K562 (cell line): ENCODE measurements around the gene ELOVL5. TPM values are rescaled to one million over a fixed set of nuclear protein-coding genes. Genes with fewer than 3 reads are reported as not detected.

Experiments
- BRD9 ChIP-seq: fragments of 450-650 bp; IDR thresholded peaks from 2 replicates; pipeline ENCODE4 v1.6.1; 2018; ENCODE audit warnings: low read depth; ENCODE audit not compliant: partially characterized antibody
- BRF1 ChIP-seq: IDR thresholded peaks from 3 replicates; pipeline ENCODE4 v1.6.1; 2011; ENCODE audit warnings: borderline replicate concordance, mild to moderate bottlenecking; ENCODE audit not compliant: insufficient read length; ENCODE audit errors: extremely low read depth
- CTBP1 ChIP-seq: fragments of 450-650 bp; IDR thresholded peaks from 2 replicates; pipeline ENCODE4 v1.6.1; 2016; ENCODE audit warnings: borderline replicate concordance
- E2F8 ChIP-seq: fragments of 450-650 bp; IDR thresholded peaks from 2 replicates; pipeline ENCODE4 v1.7.1; 2018; ENCODE audit warnings: mild to moderate bottlenecking, low read depth; ENCODE audit not compliant: partially characterized antibody
- ELF2 ChIP-seq: fragments of 250-450 bp; sonication (Bioruptor Pico); IDR thresholded peaks from 2 replicates; pipeline ENCODE4 v1.5.0; 2021; ENCODE audit warnings: mild to moderate bottlenecking
- HES1 ChIP-seq: fragments of 450-650 bp; IDR thresholded peaks from 2 replicates; pipeline ENCODE4 v1.6.1; 2016; ENCODE audit warnings: low read depth, mild to moderate bottlenecking, moderate library complexity
- KDM1A ChIP-seq, 2 experiments: fragments of 450-650 bp; IDR thresholded peaks; 2 replicates each; pipeline ENCODE4 v1.6.1; 2016; ENCODE audit warnings: mild to moderate bottlenecking in 2 of 2
- KLF10 ChIP-seq: fragments of 250-450 bp; sonication (Bioruptor Pico); IDR thresholded peaks from 2 replicates; pipeline ENCODE4 v1.6.1; 2021; ENCODE audit warnings: matching md5 sums
- MAFG ChIP-seq: fragments of 450-650 bp; conservative IDR thresholded peaks from 2 replicates; pipeline ENCODE4 v1.6.1; 2016; ENCODE audit warnings: missing genetic modification characterization, missing compliant biosample characterization
- NFRKB ChIP-seq: fragments of 450-650 bp; IDR thresholded peaks from 2 replicates; pipeline ENCODE4 v1.6.1; 2016; ENCODE audit warnings: low read depth
- RBM22 ChIP-seq: fragments of 200-400 bp; formaldehyde crosslinking; IDR thresholded peaks from 2 replicates; pipeline ENCODE4 v1.6.1; 2018; ENCODE audit warnings: low read length, low read depth; ENCODE audit not compliant: poor library complexity, severe bottlenecking
- RHOXF2B ChIP-seq: fragments of 250-450 bp; sonication (Bioruptor Pico); conservative IDR thresholded peaks from 2 replicates; pipeline ENCODE4 v1.5.1; 2021
- SREBF1 ChIP-seq: fragments of 150-350 bp; IDR thresholded peaks from 2 replicates; pipeline ENCODE4 v1.6.1; 2014; ENCODE audit warnings: antibody characterized with exemption, low read depth, low read length, borderline replicate concordance
- TAF1 ChIP-seq: IDR thresholded peaks from 2 replicates; pipeline ENCODE4 v1.6.1; 2011; ENCODE audit warnings: mild to moderate bottlenecking, low read length, moderate library complexity; ENCODE audit not compliant: insufficient read depth, control insufficient read depth, severe bottlenecking; ENCODE audit errors: extremely low read depth
- ZBTB43 ChIP-seq: sonication (generic); formaldehyde crosslinking; IDR thresholded peaks from 2 replicates; pipeline ENCODE4 v1.8.0; 2023; ENCODE audit warnings: mild to moderate bottlenecking, missing genetic modification reagents
- ZBTB49 ChIP-seq: sonication (generic); formaldehyde crosslinking; IDR thresholded peaks from 2 replicates; pipeline ENCODE4 v1.8.0; 2022; ENCODE audit warnings: missing genetic modification reagents, mild to moderate bottlenecking, borderline replicate concordance
- ZNF133 ChIP-seq: fragments of 250-450 bp; sonication (Bioruptor Pico); IDR thresholded peaks from 2 replicates; pipeline ENCODE4 v1.4.0; 2020; ENCODE audit warnings: mild to moderate bottlenecking
- ZNF174 ChIP-seq: fragments of 250-450 bp; sonication (Bioruptor Pico); IDR thresholded peaks from 2 replicates; pipeline ENCODE4 v1.4.0; 2020; ENCODE audit warnings: mild to moderate bottlenecking
- ZNF583 ChIP-seq: fragments of 250-450 bp; sonication (Bioruptor Pico); IDR thresholded peaks from 2 replicates; pipeline ENCODE4 v1.4.0; 2020
- ZNF589 ChIP-seq: fragments of 200-800 bp; sonication (Bioruptor generic); IDR thresholded peaks from 2 replicates; pipeline ENCODE4 v1.6.1; 2016; ENCODE audit warnings: low read depth, missing genetic modification characterization, missing compliant biosample characterization
- ZNF639 ChIP-seq, 2 experiments: fragments of 200-800 bp in 1 of 2; sonication (Bioruptor generic) in 1 of 2; sonication (generic) in 1 of 2; formaldehyde crosslinking in 1 of 2; IDR thresholded peaks in 1 of 2; conservative IDR thresholded peaks in 1 of 2; 2 replicates each; pipeline versions ENCODE4 v1.5.0 to v1.6.1; 2016 to 2020; ENCODE audit warnings: missing compliant biosample characterization in 1 of 2, missing genetic modification characterization in 1 of 2, missing genetic modification reagents in 1 of 2
- ZSCAN32 ChIP-seq: fragments of 450-650 bp; formaldehyde crosslinking; IDR thresholded peaks from 2 replicates; pipeline ENCODE4 v1.4.0; 2020; ENCODE audit warnings: mild to moderate bottlenecking, moderate library complexity
- polyA plus RNA-seq, 8 experiments: library from polyadenylated mRNA; depleted of rRNA in 4 of 8; stranded (reverse) in 5 of 8; unstranded in 3 of 8; fragments of >200 nt; fragmentation: Nextera tagmentation in 2 of 8; fragmentation: Illumina TruSeq in 1 of 8; extraction: Ambion mirVana in 2 of 8; extraction: Trizol in 1 of 8; gene quantifications; 2 replicates each; pipeline versions ENCODE4 v1.2.1 to v1.2.3, GENCODE V29; 2011 to 2014; ENCODE audit warnings: inconsistent platforms in 1 of 8, missing spikeins in 1 of 8
- total RNA-seq, 7 experiments: library from RNA; depleted of rRNA in 6 of 7; stranded (reverse); fragments of >200 nt in 6 of 7; fragmentation: Illumina TruSeq in 2 of 7; extraction: Trizol in 2 of 7; gene quantifications; 2 replicates each; pipeline versions ENCODE4 v1.2.1 to v1.2.3, GENCODE V29; 2011 to 2021; ENCODE audit warnings: low replicate concordance in 1 of 7

ELOVL5 gene
- total and polyA plus RNA-seq, 9 of the 15 experiments (the other 6 are each of a cell fraction or from before 2014, with no cell fraction given) = 70.6 to 245 (median 132) TPM

GRCh38 chr6:53359843-53360092, 11.0 kb upstream of the ELOVL5 start (continued):
- no peak for TF ChIP-seq ZNF174
- peak; percentile 19 for TF ChIP-seq TAF1
- TF ChIP-seq RHOXF2B (CRISPR knock-in tag) = no peak
- no peak for TF ChIP-seq ZBTB43 (CRISPR knock-in tag)
- TF ChIP-seq BRF1 = no peak
- no peak for TF ChIP-seq E2F8
- TF ChIP-seq MAFG (tag) = no peak
- TF ChIP-seq KDM1A (IDR thresholded peaks at IDR 0.05) = no peak
- TF ChIP-seq ZSCAN32 (CRISPR knock-in tag) = no peak
- no peak for TF ChIP-seq ZNF639 (CRISPR knock-in tag; conservative IDR thresholded peaks at IDR 0.05 in 1 of 2, IDR thresholded peaks at IDR 0.05 in 1 of 2)
- no peak for TF ChIP-seq ZNF589
- no peak for TF ChIP-seq RBM22
- peak; percentile 89 for TF ChIP-seq BRD9
- no peak for TF ChIP-seq ZNF133 (CRISPR knock-in tag)
- TF ChIP-seq ZBTB49 (CRISPR knock-in tag) = no peak
- TF ChIP-seq CTBP1 = no peak
- TF ChIP-seq ZNF583 (CRISPR knock-in tag) = no peak
- peak; percentile 82 for TF ChIP-seq NFRKB
- no peak for TF ChIP-seq SREBF1
- no peak for TF ChIP-seq HES1
- no peak for TF ChIP-seq KLF10 (CRISPR knock-in tag)
- no peak for TF ChIP-seq ELF2
